RKO (cell line): ENCODE measurements around the gene KLF15.

Source experiments
- DNase-seq: peaks from one replicate; pipeline ENCODE4 v3.0.0-alpha.2; 2016; ENCODE audit warnings: low spot score

The KLF15 gene

DNA sequence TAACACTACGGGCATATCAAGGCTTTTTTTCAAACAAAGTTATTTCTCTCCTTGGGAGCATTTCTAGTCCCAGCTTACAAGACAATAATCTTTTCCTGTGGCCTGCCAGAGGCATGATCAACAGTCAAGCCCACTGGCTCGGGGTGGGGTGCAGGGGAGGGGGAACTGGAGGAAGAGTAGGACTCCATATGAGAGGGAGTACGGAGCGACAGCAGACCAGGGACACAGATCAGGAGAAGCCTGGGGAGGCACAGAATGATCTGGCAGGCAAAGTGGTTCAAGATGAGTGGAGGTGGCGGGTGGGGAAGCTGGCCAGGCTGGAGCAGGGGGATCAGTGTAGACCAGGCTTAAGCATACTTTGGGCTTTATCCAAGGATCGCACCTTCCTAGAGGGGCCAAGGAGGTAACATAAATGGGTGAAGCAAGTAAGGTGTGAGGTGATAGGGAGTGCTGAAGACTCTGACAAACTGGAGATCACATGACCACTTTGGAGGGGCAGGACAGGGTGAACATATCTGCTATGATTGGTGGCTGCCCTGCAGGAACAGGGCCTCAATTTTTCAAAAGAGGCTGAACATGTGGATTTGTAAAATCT lies 37.4 kb downstream of the KLF15 start:
- DNase-seq: no peak

- DNase-seq: no peak
Observed at GRCh38 chr3:126317029-126317996, 39.9 kb downstream of the KLF15 start.

DNA sequence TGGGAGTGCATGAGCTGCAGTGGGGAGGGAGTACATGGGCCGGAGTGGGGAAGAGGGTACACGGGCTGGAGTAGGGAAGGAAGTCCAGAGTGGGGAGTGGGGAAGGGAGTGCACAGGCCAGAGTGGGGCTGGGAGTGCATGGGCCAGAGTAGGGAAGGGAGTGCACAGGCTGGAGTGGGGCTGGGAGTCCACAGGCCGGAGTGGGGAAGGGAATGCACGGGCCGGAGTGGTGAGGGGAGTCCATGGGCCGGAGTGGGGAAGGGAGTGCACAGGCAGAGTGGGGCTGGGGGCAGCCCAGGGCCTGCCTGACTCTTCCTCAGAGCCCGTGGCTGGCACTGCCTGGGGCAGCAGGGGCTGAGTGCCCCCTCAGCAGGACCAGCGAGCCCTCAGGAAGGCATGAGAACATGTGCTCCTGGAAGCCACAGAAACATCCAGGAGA lies 40.7 kb downstream of the KLF15 start:
- DNase-seq: no peak

- no peak for DNase-seq
Observed at GRCh38 chr3:126316031-126316461, 41.2 kb downstream of the KLF15 start.

GRCh38 chr3:126314790-126315658 lies 42.2 kb downstream of the KLF15 start:
- no peak for DNase-seq

DNA sequence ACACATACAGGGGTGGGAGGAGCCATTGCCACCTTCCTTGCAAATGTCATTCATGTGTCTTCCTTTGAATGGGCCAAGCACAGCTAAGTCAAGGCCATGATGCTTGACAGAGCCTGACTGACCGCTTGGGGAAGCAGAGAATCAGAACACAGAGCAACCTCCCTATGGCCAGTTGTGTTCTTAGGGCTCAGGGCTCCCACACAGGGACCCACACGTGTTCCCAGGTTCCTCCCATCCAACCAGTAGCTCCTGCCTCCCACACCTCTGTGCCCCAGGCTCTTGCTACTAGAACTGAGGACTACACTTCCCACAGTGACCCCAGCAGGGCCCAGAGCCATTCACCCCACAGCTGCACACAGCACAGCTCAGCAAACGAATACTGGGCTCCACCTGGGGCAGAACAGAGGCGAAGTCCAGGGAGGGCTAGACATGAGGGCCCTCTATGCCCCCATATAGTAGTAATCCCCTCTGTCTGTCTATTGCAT lies 42.9 kb downstream of the KLF15 start:
- DNase-seq: no peak

- DNase-seq: no peak
Observed at GRCh38 chr3:126313580-126314304, 43.5 kb downstream of the KLF15 start.

GRCh38 chr3:126313166-126313565 lies 44.0 kb downstream of the KLF15 start:
- DNase-seq: peak; percentile 48

- no peak for DNase-seq
Observed at GRCh38 chr3:126312341-126312740, 44.9 kb downstream of the KLF15 start.

DNA sequence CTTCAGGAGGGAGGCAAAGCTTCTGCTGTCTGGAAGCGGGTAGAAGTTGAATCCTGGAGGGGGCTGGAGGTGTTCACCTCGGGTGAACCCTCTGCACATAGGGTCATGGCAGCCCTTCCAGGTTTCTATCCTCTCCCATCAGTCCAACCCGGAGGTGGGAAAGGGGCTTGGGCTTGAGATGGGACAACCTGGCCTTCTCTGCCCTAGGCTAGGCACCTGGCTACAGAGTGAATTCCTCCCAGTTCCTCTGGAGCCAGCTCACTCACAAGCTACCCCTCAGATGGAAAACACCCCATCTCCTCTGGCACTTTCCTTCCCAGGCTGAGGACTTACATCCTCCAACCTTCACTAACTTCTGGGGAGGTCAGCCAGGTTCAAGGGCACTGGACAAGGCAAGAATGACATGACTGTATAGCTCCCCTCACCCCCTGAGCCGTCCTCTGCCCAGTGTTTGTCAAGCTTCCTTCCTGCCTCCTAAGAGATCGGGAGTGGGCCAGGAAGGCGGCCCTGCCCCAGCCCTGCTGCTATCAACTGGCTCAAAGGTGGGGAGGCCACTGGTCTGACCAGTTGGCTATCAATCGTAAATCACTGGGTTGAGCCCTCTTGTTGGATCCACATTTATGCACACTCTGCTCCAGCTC lies 45.8 kb downstream of the KLF15 start:
- DNase-seq: no peak

DNA sequence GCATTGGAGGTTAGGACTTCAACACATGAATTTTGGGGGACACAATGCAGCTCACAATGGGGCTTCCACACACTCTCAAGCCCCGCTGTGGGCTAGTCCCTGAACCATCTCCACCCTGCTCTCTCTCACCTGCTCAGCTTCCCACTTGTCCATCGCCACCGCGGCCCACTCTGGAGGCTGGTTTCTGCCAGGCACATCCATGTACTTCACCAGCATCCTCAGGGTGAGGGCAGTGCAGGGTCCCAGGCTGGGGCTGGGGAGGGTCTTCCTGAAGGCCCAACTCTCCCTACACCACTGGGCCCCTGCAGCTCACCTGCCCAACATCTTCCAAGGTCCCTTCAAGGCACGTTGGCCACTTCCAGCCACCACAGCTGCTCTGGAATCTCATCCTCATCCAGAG lies 46.4 kb downstream of the KLF15 start:
- DNase-seq: no peak

DNA sequence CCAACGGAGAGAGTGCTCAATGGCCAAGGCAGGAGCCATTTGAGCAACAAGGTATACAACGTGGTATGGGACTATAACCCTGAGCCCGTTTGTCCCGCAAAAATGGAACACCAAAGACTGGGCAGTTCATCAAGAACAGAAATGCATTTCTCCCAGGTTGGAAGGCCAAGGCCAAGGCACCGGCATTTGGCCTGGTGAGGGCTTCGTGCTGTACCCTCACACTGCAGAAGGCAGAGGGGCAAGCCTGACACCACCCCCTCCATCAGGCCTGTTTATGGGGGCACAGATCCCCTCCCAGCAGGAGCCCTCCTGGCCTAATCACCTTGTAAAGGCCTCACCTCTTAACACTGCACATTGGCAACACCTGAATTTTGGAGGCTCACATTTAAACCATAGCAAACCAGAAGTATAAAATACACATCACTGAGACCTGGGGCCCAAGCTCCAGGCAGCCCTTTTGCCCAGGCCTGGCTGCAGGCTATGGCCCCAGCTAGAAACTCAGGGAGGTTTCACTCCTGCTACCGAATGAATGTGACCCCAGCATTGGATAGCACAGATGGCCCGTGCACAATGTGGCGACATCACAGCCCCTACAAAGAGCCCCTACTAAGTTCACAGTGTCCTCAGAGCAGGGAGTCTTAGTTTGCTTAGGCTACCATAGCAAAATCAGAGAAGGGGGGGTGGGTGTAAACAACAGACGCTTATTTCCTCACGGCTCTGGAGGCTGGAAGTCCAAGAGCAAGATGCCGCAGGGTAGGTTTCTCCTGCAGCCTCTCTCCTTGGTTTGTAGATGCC lies 47.1 kb downstream of the KLF15 start:
- no peak for DNase-seq

GRCh38 chr3:126309165-126309564 lies 48.0 kb downstream of the KLF15 start:
- no peak for DNase-seq

GRCh38 chr3:126308394-126309125 lies 48.6 kb downstream of the KLF15 start:
- no peak for DNase-seq

- DNase-seq: no peak
Observed at GRCh38 chr3:126307591-126308393, 49.4 kb downstream of the KLF15 start.

DNA sequence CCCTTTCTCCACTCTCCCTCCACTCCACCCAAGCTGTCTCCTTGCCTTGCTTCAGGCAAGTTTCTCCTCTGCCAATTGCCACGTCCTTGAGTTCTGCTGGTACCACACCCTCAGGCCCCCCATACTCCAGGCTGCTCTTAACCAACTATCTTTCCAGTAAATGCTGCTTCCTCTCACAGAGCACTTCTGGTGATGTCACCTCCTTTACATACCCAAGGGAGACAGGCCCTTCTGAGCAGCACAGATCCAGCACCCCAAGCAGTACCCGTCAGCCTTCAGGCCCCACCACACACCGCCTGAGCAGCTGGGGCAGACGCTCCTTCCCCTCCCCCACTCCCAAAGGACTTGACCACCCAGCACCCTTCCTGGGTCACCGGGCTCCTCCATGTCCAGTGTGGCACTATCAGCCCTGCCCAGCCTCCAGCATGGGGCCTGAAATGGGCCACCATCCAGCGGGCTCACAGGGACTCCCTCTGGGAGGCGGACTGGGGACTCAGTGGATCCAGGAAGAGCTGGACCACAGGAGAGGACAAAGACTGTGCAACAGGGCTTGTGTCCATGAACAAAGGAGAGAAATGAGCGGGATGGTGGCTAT lies 50.2 kb downstream of the KLF15 start:
- no peak for DNase-seq

DNA sequence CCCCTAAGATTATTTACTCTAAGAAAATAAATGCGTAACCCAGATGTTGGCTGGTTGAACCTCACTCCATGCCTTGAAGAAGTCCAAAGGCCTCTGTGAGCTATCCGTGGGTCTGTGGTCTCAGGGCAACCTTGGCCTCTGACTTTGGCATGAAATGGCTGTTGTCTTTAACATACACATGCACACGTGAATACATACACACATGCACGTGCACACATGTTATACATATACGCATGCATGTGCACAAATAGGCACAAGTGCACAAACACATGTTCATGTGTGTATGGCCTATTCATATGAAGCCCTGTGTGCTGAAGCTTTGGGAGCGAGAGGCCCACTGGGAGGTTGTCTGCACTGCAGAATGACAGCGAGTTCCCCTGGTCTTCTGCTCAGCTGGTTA lies 50.8 kb downstream of the KLF15 start:
- no peak for DNase-seq

GRCh38 chr3:126305427-126305826 lies 51.8 kb downstream of the KLF15 start:
- DNase-seq: no peak
